GM19438 (cell line): Measurements from ENCODE around the gene HEPN1.

ENCODE experiments used
- ATAC-seq: cut with Tn5 transposase; IDR thresholded peaks from one replicate; pipeline ENCODE4 v1.9.1; 2021; ENCODE audit warnings: low read depth; ENCODE audit not compliant: unreplicated experiment

Gene HEPN1

GRCh38 chr11:124898263-124898680, 20.8 kb upstream of the HEPN1 start:
- ATAC-seq = no peak

DNA sequence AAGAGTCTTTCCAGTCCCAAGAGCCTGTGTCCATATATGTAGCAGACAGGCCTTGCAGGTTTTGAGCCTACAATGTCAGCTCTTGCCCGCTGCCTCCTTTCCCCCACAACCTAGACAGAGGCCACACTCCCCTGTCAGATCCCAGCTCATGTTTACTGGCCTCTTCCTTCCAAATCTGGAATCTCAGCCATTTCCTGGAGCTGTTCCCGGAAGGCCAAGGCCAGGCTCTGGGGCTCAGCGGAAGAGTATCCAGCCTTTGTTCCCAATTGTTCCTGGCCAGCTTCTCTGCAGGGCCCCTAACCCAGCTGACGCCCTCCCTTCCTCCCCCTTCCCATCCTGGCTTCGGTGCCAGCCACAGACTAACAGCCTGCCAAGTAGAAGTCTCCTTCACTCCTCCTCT, 20.3 kb upstream of the HEPN1 start:
- no peak for ATAC-seq

DNA sequence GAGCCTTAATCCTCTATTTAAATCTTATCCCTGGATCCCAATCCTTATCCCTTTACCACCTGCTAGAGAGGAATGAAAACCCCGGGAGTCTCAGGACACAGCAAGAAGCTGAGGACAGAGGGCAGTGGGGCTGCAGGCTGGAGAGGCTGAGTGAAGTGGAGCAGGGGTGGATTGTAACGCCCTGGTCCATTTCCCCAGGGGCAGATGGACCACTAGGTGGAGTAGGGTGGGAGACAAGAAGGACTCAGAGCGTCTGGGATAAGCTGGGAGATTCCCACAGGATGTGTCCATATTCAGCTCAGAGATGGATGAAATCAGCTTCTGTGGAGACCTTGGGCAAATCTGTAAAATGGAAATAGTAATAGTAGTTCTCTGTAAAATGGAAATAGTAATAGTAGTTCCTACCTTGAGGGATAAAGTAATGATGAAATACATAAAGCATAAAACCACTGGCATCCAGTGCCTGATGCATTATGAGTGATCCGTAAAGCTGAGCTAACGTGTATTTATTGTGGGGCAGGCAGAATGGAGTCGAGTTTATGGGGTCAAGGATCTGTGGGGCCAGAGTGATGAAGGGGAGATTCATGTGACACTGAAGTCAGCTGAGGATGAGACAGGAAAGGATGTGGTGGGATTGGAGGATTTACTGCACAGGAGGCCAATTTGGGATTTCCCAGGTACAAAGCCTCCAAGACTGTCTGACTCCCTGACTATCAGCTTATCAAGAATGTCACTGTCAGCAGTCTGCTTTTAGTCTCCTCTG, 19.5 kb upstream of the HEPN1 start:
- ATAC-seq = no peak

- no peak for ATAC-seq
Observed at GRCh38 chr11:124900464-124900863, 18.6 kb upstream of the HEPN1 start.

- no peak for ATAC-seq
Observed at GRCh38 chr11:124902616-124903015, 16.4 kb upstream of the HEPN1 start.

GRCh38 chr11:124915541-124916369, 3.3 kb upstream of the HEPN1 start:
- ATAC-seq = no peak

GRCh38 chr11:124916370-124916710, 2.7 kb upstream of the HEPN1 start:
- ATAC-seq = no peak

GRCh38 chr11:124917115-124917637, 1.9 kb upstream of the HEPN1 start:
- no peak for ATAC-seq

- no peak for ATAC-seq
Observed at GRCh38 chr11:124919898-124920297, 848 bp downstream of the HEPN1 start.

GRCh38 chr11:124920356-124920755, 1.3 kb downstream of the HEPN1 start:
- no peak for ATAC-seq

DNA sequence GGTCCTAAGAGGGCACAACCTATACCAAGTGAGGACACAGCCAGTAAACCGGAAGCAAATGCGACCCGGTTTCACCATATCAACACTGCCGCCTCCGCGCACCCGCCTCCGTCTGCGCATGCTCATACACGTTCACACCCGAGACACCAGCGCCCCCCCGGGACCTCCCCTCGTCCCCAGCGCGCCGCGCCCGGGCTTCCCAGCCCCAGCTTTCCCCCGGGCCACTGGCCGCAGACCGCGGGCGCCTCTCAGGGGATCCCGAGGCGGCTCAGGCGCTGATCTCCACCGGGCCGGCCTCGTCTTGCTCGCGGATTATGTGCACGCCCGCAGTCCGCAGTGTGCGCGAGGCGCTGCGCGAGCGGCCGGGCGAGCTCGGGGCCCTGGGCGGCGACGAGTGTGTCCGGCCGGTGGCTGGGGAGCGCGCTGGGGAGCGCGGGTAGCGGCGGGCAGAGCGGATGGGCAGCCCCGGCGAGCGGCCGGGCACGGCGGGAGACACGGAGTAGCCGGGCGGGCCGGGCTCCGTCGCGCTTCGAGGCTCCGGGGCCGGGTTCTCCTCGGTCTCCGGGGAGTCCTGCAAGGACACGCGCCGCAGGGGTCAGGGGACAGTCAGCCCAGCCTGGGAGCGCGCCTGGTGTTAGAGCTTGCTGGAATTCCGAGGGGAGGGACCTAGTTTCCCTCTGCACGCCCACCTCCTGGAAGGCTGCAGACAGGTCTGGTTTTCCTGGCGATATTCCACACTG, 2.0 kb downstream of the HEPN1 start:
- peak; percentile 87 for ATAC-seq

- ATAC-seq = no peak
Observed at GRCh38 chr11:124922831-124923230, 3.8 kb downstream of the HEPN1 start.

DNA sequence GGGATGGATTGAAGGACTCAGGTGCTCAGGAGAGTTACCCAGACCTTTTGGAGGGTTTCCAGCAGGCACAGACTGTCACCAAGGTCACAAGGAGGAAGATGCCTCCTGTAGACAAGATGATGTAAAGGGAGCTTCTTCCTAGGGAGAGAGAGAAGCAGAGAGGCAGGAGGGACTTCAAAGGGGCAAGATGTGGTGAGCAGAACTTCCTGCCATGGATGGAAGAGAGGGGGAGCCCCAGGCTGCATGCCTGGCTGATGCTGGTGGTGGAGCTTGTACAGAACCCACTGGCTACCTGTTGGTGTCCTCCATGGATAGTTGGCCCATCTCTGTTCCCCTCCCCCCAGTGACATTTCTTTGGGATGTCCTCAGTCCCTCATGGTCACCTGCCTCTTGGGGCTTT, 4.2 kb downstream of the HEPN1 start:
- ATAC-seq = no peak

DNA sequence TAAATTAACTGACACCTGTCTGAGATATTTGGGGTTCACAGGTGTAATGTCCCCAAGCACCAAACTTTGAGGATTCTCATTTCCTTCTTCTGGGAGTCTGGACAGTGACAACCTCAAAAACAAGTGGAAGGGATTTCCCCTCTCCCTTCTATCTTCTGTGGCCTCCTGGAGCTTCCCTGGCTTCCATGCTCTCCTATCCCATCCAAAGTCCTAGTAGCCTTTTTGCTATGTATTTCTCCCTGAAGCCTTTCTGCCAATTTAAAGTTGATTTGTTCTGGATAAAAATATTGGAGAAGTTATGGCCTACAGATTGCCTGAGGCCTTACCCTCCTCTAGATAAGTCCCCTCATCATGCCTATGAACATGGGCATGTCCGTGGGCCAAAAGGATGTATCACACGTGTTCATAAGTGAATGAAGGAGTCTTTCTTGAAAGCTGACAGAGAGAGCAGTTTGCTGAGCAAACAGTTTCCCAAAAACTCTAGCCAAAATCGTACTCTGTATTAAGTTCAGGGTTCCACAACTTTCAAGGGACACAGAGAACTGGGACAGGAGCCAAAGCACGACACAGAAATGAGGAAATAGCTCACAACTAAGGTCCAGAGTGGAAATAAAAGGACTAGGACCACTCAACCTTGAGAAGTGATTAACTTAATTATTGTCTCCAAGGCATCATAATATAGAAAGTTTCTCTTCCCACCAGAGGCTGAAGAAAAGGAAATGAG, 10.1 kb downstream of the HEPN1 start:
- no peak for ATAC-seq

DNA sequence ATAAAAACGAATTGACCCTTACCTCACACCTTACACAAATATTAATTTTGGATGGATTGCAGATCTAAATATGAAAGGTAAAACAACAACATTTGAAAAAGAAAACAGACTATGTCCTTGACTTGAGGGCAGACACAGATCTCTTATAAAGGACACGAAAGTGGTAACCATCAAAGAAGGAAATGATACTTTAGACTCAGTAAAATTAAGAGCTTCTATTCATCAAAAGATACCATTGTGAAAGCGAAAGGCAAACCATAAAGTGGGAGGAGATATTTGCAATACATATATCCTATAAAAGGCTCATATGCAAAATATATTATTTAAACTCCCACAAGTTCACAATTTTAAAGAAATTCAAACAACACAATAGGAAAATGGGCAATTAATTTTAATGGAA, 11.7 kb downstream of the HEPN1 start:
- peak; percentile 89 for ATAC-seq

DNA sequence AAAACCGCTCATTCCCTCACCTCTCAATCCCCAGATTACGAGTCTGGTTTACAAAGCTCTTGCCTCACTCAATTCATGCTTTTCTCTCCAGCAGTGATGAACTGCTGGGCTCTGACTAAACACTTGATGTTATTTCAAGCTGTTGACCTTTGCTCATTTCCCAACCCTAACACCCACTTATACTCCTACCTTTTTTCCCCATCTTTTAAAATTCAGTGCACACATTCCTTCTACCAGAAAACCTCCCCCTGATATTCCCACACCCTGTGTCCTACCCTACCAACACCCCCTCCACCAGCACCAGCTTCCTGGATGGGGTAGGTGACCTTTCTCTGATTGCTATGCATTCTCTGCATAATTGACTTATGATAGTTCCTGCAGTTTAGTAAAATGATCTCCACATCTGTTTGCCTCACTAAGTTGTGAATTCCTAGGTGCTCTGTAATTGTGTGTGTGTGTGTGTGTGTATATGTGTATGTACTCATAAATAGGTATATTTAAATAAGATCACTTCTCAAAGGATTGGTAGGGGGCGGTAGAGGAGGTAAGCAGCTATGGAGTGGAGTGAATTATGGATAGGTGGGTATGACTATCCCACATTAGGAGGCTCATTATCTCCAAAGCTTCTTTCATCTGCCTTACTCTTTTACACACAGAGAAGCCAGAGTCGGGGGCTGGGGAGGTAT, 16.0 kb downstream of the HEPN1 start:
- no peak for ATAC-seq

DNA sequence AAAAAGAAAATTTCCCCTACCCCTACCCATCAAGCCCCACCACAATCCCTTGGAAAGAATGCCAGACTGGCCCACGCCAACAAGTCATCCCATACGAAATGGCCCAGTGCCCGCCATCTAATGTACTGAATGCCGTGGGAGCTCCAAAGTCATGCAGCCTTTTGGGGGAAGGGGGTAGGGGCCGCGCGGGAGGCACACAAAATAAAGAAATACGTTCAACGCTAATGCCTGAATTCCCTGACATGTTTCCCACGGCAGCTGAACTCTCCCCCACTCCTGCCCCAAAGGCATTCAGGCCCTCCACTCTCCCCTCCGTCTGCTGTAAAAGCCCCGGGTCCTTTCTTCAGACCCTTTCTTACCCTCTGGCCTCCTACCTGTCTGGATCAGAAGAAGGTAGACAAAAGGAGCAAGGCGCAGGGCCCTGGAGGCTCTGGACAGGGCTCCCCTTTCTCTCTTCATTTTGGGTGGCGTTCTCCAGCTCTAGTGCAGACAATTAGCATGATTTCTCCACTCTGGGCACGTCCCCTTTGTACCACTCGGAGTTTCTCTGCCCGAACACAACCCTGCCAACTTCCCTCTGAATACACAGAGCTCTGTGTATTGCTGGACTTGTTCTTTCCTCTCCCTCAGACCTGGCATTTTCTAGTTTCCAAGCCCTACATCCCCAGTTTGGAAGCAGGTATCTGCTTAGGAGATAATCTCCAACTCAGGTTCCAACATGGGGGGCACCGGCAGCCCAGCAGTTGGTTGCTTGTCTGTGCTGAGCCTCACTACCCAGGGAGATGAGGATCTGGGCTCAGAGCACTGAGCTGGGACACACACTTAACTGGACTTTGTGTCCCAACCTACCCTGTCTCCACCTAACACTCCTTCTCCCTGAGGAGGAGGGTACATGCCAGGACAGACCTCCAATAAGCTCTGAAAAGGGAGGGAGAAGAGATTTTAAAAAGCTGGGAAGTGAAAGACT, 16.8 kb downstream of the HEPN1 start, which contains the start of gene HEPACAM:
Gene HEPACAM (minus strand): TSS at position 500 of the 967 bp plus-strand sequence. CDS start 41 bp downstream, at position 459.
- ATAC-seq = no peak

DNA sequence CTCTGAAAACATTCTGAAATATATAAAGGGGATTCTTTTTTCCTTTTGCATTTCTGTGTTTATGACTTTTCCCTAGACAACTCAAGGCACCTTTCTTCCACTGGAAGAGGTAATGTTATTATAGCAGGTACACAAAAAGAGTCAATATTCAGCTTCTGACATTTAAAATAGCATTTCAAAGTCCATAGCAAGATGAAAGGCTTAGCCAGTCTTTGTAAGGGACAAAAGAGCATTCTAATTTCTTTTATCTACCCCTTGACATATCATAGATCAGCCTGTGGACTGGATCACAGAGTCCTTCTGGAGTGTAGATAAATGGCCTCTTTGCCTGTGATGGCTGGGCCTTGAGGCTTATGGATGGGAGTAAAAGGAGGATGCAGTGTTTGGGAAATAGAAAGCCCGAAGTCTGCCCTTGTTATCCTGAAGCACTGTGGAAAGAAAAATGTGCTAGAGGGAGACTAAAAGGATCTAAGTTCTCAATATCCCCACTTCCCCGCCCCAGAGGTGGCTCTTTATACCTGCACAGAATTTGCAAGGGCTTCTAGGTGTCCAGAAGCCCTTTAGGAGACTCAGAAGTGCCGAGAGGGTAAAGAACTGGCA, 18.4 kb downstream of the HEPN1 start:
- ATAC-seq = no peak
